Kidney (tissue), 14 donors: ENCODE results near the gene SMIM3. TPM values are rescaled to one million over a fixed set of nuclear protein-coding genes. Genes with fewer than 3 reads are reported as not detected.

ENCODE experiments used
- DNase-seq, 5 donors: peaks; one replicate each; pipeline ENCODE4 v3.0.0-alpha.2; 2013 to 2020
- FAIRE-seq: peaks from 2 replicates; lab custom pipeline; 2012; peaks lifted over from hg19 to GRCh38; lab: Jason Lieb, UNC
- H3K27ac ChIP-seq, 2 donors: one replicate each; pipeline ENCODE4 v1.7.0; 2013; ENCODE audit warnings: low read depth in 2 of 2, low read length in 2 of 2, inconsistent platforms in 1 of 2
- H3K27me3 ChIP-seq: one replicate; pipeline ENCODE4 v1.7.1; 2013; ENCODE audit warnings: low read length, inconsistent platforms; ENCODE audit not compliant: control insufficient read depth, insufficient read depth
- H3K36me3 ChIP-seq, 3 donors: one replicate each; pipeline versions ENCODE4 v1.7.0 to v1.7.1; 2013; ENCODE audit warnings: low read length in 3 of 3, control low read depth in 1 of 3, inconsistent platforms in 1 of 3; ENCODE audit not compliant: insufficient read depth in 3 of 3, control insufficient read depth in 2 of 3
- H3K4me1 ChIP-seq, 3 donors: one replicate each; pipeline versions ENCODE4 v1.7.0 to v1.7.1; 2013; ENCODE audit warnings: low read length in 3 of 3, inconsistent platforms in 1 of 3, low read depth in 1 of 3; ENCODE audit not compliant: control insufficient read depth in 2 of 3, insufficient read depth in 2 of 3
- H3K4me3 ChIP-seq, 3 donors: one replicate each; pipeline versions ENCODE4 v1.7.0 to v1.8.1; 2013; ENCODE audit warnings: low read length in 3 of 3, control low read depth in 1 of 3, inconsistent platforms in 1 of 3
- H3K9ac ChIP-seq, 3 donors: one replicate each; pipeline versions ENCODE4 v1.7.0 to v1.7.1; 2013; ENCODE audit warnings: low read length in 3 of 3, control low read depth in 1 of 3, inconsistent platforms in 1 of 3
- H3K9me3 ChIP-seq, 3 donors: one replicate each; pipeline versions ENCODE4 v1.7.0 to v1.7.1; 2013; ENCODE audit warnings: low read length in 3 of 3, control low read depth in 1 of 3, inconsistent platforms in 1 of 3; ENCODE audit not compliant: control insufficient read depth in 2 of 3, insufficient read depth in 1 of 3
- CTCF ChIP-seq: IDR thresholded peaks from 3 replicates; pipeline ENCODE4 v1.5.1; 2012; ENCODE audit warnings: mild to moderate bottlenecking, moderate library complexity, borderline replicate concordance; ENCODE audit not compliant: insufficient read depth; ENCODE audit errors: extremely low read depth
- intact Hi-C: fragments of 100-400 bp; cut with DNase I; formaldehyde crosslinking; loops from one replicate; pipeline ENCODE4 v1.11.1; 2022
- polyA plus RNA-seq: library from polyadenylated mRNA; stranded (reverse); fragments of 350-450 nt; fragmentation: Illumina TruSeq; extraction: RNeasy Lipid Tissue Mini Kit (QIAGEN cat#74804); gene quantifications from one replicate; pipeline ENCODE4 v1.2.3, GENCODE V29; 2014; ENCODE audit warnings: low read depth, low replicate concordance; ENCODE audit not compliant: insufficient read depth
- total RNA-seq: library from RNA; stranded (reverse); fragmentation: NEBNext Ultra II Directional; extraction: Animal tissue kit (Norgen Biotek cat#: 25700); gene quantifications from one replicate; pipeline ENCODE4 v1.2.1, GENCODE V29; 2021
- donor health status: control.
- donor health status: control.
- donor health status: control.
- donor health status: control.
- donor health status: control.
- donor health status: DM: yes; HTN: yes; CAD: no.
- donor health status: Normal renal cell carcinoma (clear cell type).

The SMIM3 gene
- total and polyA plus RNA-seq, 2 donors from 2014 or later, result 23.0 to 23.9 TPM

GRCh38 chr5:150780187-150780692 lies 1.7 kb downstream of the SMIM3 start:
- Histone ChIP-seq H3K27me3 (no peaks in the 10 kb centered on the region), H3K9me3 (no peaks in the 10 kb centered on the region), H3K27ac (peak overlapping the region; percentile 50 to 79), H3K36me3 (no peaks in the 10 kb centered on the region), H3K9ac (peak overlapping the region in 2 of 3 donors; percentile 2 to 34), H3K4me3 (peak overlapping the region in 2 of 3 donors; percentile 40 to 86), H3K4me1 (peaks cover 7 to 35% (median 29%) of the 10 kb centered on the region in 3 donors)
- FAIRE-seq (no peak), DNase-seq (peak in 2 of 5 donors; percentile 70 to 82)
- intact Hi-C loops, result no loop called here
- no peak for TF ChIP-seq CTCF

- peak overlapping the region; percentile 50 to 79 for H3K27ac ChIP-seq
- no peaks in the 10 kb centered on the region for H3K9me3 ChIP-seq
- no peak for TF ChIP-seq CTCF
- H3K9ac ChIP-seq, result peak overlapping the region in 1 of 3 donors; percentile 34
- no peak for DNase-seq
- H3K27me3 ChIP-seq, result no peaks in the 10 kb centered on the region
- no peak for FAIRE-seq
- intact Hi-C loops, result no loop called here
- peaks cover 7 to 35% (median 29%) of the 10 kb centered on the region in 3 donors for H3K4me1 ChIP-seq
- H3K4me3 ChIP-seq, result peak overlapping the region in 2 of 3 donors; percentile 40 to 86
- H3K36me3 ChIP-seq, result no peaks in the 10 kb centered on the region
These were observed 2.3 kb downstream of the SMIM3 start for GRCh38 chr5:150780816-150781221.

GRCh38 chr5:150781706-150782614 lies 3.4 kb downstream of the SMIM3 start:
- DNase-seq (peak in 4 of 5 donors; percentile 43 to 90 (median 76)), FAIRE-seq (no peak)
- peaks cover 7 to 35% (median 29%) of the 10 kb centered on the region in 3 donors for H3K4me1 ChIP-seq

More at GRCh38 chr5:150781706-150782614, 3.4 kb downstream of the SMIM3 start:
- Histone ChIP-seq H3K9ac (peak overlapping the region in 1 of 3 donors; percentile 71), H3K4me3 (peak overlapping the region in 1 of 3 donors; percentile 6), H3K9me3 (no peaks in the 10 kb centered on the region), H3K27ac (peak overlapping the region; percentile 79 to 91), H3K36me3 (no peaks in the 10 kb centered on the region), H3K27me3 (no peaks in the 10 kb centered on the region)
- intact Hi-C loops, result no loop called here
- no peak for TF ChIP-seq CTCF
